ENCODE results near the gene ABCF1. TPM values are rescaled to one million over a fixed set of nuclear protein-coding genes. Genes with fewer than 3 reads are reported as not detected.

ABCF1 gene
- total and polyA plus RNA-seq, 9 of the 15 experiments (the other 6 are each of a cell fraction or from before 2014, with no cell fraction given): 41.6 to 193 (median 102) TPM

DNA sequence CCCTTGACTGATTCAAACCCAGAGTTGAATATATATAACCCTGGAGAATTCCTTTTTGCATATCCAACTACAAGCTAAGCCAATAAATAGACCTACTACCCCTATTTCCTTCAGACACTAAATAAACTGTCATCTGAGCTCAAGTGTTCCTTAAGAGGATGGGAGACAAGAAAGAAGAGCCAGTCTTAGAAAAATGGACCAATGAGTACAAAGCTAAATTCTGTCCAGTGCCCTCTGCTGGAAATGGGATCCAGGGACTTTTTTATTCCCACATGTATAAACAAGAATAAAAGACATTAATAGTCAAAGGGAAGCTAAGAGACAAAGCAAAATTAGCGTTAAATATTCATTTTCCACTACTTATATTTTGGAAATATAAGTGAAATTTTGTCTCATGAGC lies 41.0 kb downstream of the ABCF1 start (continued):
- TF ChIP-seq JUND (IDR thresholded peaks at IDR 0.05; ENCODE audit: borderline replicate concordance, low read depth, low read length) (no peak), JUND (tag; IDR thresholded peaks at IDR 0.05; ENCODE audit: borderline replicate concordance, low read depth, low read length) (no peak), SOX6 (IDR thresholded peaks at IDR 0.05) (no peak), TBL1XR1 (IDR thresholded peaks at IDR 0.05; ENCODE audit: low read length in 2 of 2) (peak in 1 of 2 experiments; percentile 42; a peak in 1 of 4 replicates), PML (IDR thresholded peaks at IDR 0.05; ENCODE audit: low read length) (no peak), ZNF354B (CRISPR knock-in tag; IDR thresholded peaks at IDR 0.05) (no peak), RBM17 (IDR thresholded peaks at IDR 0.05; ENCODE audit: borderline replicate concordance, low read depth, low read length) (no peak), POLR3A (IDR thresholded peaks at IDR 0.05; ENCODE audit: borderline replicate concordance, extremely low read depth, insufficient read depth, insufficient read length) (no peak), FOXM1 (IDR thresholded peaks at IDR 0.05; ENCODE audit: low read depth) (no peak), FOXM1 (CRISPR knock-in tag; IDR thresholded peaks at IDR 0.05; ENCODE audit: low read depth) (0 out of 2 replicates have a peak, but pooled peaks have one; percentile 34), GTF2A2 (tag; IDR thresholded peaks at IDR 0.05) (no peak)
- TF ChIP-seq, protein P1, sequence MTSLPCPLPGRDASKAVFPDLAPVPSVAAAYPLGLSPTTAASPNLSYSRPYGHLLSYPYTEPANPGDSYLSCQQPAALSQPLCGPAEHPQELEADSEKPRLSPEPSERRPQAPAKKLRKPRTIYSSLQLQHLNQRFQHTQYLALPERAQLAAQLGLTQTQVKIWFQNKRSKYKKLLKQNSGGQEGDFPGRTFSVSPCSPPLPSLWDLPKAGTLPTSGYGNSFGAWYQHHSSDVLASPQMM (CRISPR knock-in tag; IDR thresholded peaks at IDR 0.05): no peak
- TF ChIP-seq, protein P2, sequence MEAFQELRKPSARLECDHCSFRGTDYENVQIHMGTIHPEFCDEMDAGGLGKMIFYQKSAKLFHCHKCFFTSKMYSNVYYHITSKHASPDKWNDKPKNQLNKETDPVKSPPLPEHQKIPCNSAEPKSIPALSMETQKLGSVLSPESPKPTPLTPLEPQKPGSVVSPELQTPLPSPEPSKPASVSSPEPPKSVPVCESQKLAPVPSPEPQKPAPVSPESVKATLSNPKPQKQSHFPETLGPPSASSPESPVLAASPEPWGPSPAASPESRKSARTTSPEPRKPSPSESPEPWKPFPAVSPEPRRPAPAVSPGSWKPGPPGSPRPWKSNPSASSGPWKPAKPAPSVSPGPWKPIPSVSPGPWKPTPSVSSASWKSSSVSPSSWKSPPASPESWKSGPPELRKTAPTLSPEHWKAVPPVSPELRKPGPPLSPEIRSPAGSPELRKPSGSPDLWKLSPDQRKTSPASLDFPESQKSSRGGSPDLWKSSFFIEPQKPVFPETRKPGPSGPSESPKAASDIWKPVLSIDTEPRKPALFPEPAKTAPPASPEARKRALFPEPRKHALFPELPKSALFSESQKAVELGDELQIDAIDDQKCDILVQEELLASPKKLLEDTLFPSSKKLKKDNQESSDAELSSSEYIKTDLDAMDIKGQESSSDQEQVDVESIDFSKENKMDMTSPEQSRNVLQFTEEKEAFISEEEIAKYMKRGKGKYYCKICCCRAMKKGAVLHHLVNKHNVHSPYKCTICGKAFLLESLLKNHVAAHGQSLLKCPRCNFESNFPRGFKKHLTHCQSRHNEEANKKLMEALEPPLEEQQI (IDR thresholded peaks at IDR 0.05): no peak
- TF ChIP-seq, protein P3, sequence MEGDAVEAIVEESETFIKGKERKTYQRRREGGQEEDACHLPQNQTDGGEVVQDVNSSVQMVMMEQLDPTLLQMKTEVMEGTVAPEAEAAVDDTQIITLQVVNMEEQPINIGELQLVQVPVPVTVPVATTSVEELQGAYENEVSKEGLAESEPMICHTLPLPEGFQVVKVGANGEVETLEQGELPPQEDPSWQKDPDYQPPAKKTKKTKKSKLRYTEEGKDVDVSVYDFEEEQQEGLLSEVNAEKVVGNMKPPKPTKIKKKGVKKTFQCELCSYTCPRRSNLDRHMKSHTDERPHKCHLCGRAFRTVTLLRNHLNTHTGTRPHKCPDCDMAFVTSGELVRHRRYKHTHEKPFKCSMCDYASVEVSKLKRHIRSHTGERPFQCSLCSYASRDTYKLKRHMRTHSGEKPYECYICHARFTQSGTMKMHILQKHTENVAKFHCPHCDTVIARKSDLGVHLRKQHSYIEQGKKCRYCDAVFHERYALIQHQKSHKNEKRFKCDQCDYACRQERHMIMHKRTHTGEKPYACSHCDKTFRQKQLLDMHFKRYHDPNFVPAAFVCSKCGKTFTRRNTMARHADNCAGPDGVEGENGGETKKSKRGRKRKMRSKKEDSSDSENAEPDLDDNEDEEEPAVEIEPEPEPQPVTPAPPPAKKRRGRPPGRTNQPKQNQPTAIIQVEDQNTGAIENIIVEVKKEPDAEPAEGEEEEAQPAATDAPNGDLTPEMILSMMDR (IDR thresholded peaks at IDR 0.05 in 2 of 3, conservative IDR thresholded peaks at IDR 0.05 in 1 of 3; ENCODE audit: insufficient read depth in 2 of 3, low read depth in 1 of 3, low read length in 3 of 3): peak in 2 of 3 experiments; percentile 43 to 53; a peak in 3 of 6 replicates
- TF ChIP-seq, protein P4, sequence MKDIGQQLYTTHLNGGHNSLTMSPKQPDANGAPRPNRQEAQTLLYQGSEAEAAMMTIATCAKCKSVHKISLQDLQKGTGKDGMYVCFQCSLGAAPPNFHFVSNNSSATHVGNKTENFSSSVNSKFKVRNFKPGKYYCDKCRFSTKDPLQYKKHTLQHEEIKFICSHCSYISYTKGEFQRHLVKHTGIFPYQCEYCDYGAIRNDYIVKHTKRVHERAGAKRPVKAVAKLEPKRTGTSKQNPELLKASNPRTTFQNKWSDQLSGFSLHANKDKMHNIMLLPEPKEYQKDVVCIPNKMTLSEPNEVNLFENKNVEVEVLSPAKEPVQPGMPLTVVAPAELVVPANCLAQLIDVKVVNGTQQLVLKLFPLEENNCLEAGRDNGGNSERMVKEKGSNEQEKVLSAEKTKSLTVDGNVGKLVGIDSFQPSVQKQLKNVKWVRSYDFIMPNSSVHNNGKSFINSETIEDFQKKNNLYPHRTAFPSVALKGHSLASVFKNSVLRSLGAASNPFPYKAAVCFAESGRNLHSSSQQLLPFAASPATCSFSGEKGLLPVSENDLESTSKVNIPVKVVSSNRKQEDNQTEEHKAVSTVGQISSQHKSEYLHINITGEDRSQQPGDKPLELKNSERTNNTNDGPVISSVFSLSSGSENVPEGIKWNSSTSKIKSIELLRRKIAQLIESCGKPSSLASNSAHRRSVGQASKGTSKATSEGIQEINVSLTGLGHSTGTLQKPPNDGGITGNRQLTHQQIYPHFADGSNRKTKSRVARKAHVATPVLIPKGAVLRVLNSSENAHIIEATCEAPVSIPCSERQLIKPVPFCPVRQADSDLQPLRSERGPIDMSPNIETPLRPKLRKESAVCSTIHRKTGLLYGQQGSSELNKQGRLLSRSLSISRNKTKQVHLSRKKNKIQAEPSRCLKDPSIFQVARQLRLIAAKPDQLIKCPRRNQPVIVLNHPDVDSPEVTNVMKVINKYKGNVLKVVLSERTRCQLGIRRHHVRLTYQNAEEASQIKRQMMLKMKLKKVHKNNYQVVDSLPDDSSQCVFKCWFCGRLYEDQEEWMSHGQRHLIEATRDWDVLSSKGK (CRISPR knock-in tag; IDR thresholded peaks at IDR 0.05): no peak

All from K562 (cell line).